HG02885 (cell line): ENCODE data around the gene ARID3C.

Experiments
- ATAC-seq: cut with Tn5 transposase; IDR thresholded peaks from one replicate; pipeline ENCODE4 v1.9.1; 2021; ENCODE audit warnings: mild to moderate bottlenecking; ENCODE audit not compliant: unreplicated experiment, poor library complexity

The ARID3C gene

GRCh38 chr9:34579808-34580163 lies 49.1 kb downstream of the ARID3C start:
- no peak for ATAC-seq

DNA sequence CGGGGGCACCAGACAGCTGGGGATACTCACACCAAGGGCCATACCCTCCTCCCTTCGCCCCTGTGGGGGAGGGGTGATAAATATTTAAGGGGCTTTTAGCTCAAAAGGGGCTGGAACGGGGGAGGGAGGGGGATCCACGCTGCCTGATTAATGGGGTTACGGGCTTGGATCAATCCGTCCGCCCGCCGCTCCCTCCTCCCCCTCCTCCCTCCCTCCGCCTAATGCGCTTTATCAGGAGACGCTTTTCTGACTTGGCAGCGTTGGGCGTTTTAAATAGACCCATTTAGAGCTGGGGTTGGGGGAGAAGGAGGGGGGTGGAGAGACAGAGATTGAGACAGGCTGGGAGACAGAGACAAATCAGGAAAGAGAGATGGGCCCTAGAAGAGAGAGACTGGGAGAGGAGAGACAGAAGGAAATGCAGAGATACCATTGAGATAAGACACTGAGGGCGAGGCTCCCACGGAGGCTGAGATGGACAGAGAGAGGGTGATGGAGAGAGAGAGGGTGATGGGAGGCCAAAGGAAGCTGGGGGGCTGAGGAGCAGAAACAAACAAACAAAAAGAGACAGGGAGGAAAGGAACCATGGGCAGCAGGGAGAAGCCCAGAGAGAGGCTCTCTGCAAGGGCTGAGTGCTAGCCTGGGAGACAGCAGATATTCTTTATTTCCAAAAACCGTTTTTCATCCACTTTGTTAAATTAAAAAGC lies 49.6 kb downstream of the ARID3C start:
- ATAC-seq, result no peak

- no peak for ATAC-seq
These were observed 50.4 kb downstream of the ARID3C start for GRCh38 chr9:34578241-34579103.

DNA sequence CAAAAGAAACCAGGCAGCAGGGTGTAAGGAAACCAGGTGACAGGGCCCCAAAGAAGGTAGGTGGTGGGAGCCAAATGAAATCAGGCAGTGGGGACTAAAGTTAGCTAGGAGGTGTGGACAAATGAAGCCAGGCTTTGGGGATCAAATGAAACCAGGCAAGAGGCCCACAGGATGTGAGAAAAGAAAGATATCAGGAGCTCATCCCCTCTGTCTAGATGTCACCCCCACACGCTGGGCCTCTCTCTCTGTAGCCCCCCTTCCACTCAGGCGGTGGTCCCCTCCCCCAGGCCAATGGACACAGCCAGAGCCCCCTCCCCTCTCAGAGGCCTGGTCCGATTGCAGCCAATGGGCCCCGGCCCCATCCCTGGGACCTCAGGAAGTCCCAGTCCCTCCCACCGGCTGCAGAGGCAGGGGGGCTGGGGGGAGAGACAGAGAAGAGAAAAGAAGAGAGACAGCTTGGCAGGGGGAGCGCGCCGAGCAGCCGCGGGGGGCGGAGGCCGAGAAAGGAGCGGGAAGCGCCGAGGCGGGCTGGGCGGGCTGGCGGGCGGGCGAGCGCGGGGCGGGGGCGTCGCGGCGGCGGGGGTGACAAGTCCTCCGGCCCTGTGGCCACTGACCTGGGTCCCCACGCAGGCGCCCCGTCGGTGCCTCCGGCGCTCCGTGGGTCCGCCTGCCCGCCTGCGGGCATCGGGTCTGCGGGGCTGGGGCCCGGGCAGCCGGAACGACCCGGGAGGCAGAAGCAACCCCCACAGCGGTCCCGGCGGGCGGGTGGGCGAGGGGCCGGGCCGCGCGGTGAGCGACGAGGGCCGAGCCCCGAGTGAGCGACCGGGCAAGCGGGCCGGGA lies 51.2 kb downstream of the ARID3C start:
- no peak for ATAC-seq

- ATAC-seq, result no peak
These were observed 52.1 kb downstream of the ARID3C start for GRCh38 chr9:34576597-34577399.

DNA sequence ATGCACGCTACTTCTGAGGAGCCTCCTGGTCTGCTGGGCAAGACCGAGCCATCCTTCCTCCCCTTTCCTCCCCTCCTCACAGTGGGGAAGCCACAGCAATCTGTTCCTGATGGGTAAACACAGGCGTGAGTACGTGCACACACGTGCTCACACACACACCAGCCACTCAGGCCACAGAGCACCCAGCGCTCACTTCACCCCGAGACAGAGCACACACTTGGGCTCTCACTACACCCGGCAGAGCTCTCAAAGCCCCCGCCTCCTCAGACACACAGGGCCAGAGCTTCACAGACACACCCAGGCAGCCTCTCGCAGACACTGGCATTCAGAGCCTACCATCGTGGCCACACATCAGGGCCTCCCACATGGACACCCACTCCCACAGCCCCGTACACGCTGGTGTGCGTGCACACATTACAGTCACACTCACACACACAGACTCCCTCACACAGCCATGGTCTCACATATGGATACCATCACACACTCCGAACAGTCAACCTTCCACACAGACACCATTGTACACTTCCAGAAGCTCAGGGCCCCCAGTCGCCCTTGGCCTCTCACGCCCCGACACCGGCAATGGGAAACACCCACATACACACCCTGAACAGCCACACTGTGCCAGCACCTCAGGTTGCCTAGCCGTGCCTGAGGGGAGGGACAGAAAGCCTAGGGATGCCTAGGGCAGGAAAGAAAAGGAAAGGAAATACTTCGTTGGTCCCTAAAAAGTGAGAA lies 52.8 kb downstream of the ARID3C start:
- no peak for ATAC-seq

GRCh38 chr9:34575241-34575640 lies 53.6 kb downstream of the ARID3C start:
- ATAC-seq, result no peak

DNA sequence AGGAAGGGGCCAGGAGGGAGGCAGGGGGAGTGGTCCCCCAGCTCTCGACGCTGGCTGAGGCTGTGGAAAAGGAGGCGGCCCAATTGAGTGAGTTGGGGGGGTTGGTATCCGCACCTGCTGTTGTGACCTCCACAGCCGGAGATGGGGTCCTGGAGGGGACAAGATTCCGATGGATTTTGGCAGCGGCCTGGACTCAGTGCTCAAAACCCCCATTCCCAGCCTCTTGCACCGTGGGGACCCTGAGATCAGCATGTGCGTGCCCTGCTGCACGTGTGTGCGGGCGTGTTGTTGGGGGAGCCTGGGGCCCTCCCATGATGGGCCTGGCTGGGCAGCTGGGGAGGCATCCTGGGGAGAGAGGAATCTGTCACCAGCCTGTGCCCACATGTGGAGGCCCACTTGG lies 54.3 kb downstream of the ARID3C start:
- no peak for ATAC-seq

DNA sequence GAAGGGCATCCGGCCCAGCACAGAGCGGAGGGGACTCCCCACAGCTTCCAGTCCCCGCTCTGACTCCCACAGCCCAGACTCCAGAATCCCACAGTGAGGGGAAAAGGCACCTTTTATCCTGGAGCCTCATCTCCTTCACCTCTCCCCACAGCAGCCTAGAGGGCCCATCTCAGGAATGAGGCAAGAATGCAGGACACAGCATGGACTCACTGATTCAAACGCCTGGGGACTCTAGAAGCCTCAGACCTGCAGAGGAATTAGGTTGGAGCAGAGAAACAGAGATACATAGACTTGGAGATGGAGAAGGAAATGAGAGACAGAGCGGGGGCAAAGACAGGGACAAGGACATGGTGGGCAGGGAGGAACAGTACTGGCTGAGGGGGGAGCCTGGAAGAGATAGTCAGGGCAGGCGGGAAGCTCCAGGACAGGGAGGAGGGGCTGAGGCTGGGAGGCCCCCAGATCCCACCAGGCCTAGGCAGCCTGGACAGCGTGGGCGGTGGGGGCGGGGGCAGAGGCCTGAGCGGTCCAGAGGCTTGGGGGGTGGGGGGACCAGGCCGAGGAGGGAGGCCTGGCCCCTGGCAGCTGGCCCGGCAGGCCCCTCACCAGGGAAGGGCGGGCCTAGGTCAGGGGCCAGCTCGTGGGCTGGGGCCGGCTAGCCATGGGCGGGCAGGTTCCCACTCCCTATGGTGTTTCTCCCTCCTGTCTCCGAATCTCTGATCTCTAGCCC lies 55.1 kb downstream of the ARID3C start:
- ATAC-seq, result no peak

- no peak for ATAC-seq
These were observed 56.2 kb downstream of the ARID3C start for GRCh38 chr9:34572628-34573027.

GRCh38 chr9:34572092-34572491 lies 56.8 kb downstream of the ARID3C start:
- no peak for ATAC-seq

- no peak for ATAC-seq
These were observed 57.4 kb downstream of the ARID3C start for GRCh38 chr9:34571481-34571810.
